ENCODE measurements around the gene PODXL2. TPM values are rescaled to one million over a fixed set of nuclear protein-coding genes. Genes with fewer than 3 reads are reported as not detected.

The PODXL2 gene
- total and polyA plus RNA-seq, 4 experiments from 2014 or later: 3.3 to 8.0 (median 5.5) TPM

GRCh38 chr3:127676456-127676855, 47.5 kb downstream of the PODXL2 start:
- Mint-ChIP-seq H3K36me3 (peaks cover 6 to 34% of the 10 kb centered on the region in 2 donors), H3K27ac (peak overlapping the region in 1 of 7 donors; percentile 53), H3K4me3 (peak overlapping the region in 1 of 8 donors; percentile 30), H3K4me1 (peaks cover 19 to 41% (median 30%) of the 10 kb centered on the region in 4 donors), H3K27me3 (no peaks in the 10 kb centered on the region), H3K9me3 (no peaks in the 10 kb centered on the region)
- DNase-seq: no peak
- Histone ChIP-seq H3K4me3 (ENCODE audit: low read length in 2 of 2) (no peak overlapping the region), H3K4me1 (ENCODE audit: insufficient read depth, low read length) (peaks cover 28% of the 10 kb centered on the region), H3K27me3 (ENCODE audit: insufficient read depth, low read length) (no peaks in the 10 kb centered on the region), H3K27ac (ENCODE audit: low read depth, low read length) (no peak overlapping the region), H3K9me3 (ENCODE audit: control insufficient read depth in 1 of 2, low read length in 2 of 2) (no peaks in the 10 kb centered on the region), H3K36me3 (ENCODE audit: insufficient read depth, low read length) (peaks cover 10% of the 10 kb centered on the region)
- CTCF ChIA-PET (ENCODE audit: partially characterized antibody): interaction anchor here (1.2 kb wide), 1 partner anchor 17 kb away, joined by 3 read pairs; no protein-coding TSS in a partner anchor
- intact Hi-C loops (cut with micrococcal nuclease): loop anchor here (10.0 kb wide), 2 partner anchors 972 to 1762 kb away; partner anchors contain the start of gene CHCHD6
- POLR2A ChIA-PET (ENCODE audit: partially characterized antibody): no interaction called here

GRCh38 chr3:127676921-127677351, 48.0 kb downstream of the PODXL2 start:
- H3K36me3 Mint-ChIP-seq: peaks cover 6 to 32% of the 10 kb centered on the region in 2 donors
- ChIA-PET CTCF (ENCODE audit: partially characterized antibody) (interaction anchor here (1.2 kb wide), 1 partner anchor 16 kb away, joined by 3 read pairs; no protein-coding TSS in a partner anchor), POLR2A (ENCODE audit: partially characterized antibody) (interaction anchor here (0.9 kb wide), 1 partner anchor 47 kb away, joined by 3 read pairs; no protein-coding TSS in a partner anchor)
- intact Hi-C loops (cut with micrococcal nuclease): loop anchor here (10.0 kb wide), 2 partner anchors 972 to 1762 kb away; partner anchors contain the start of gene CHCHD6
- H3K27me3 ChIP-seq (ENCODE audit: insufficient read depth, low read length): no peaks in the 10 kb centered on the region
- peaks cover 23% of the 10 kb centered on the region for H3K4me1 ChIP-seq (ENCODE audit: insufficient read depth, low read length)
- H3K27me3 Mint-ChIP-seq: no peaks in the 10 kb centered on the region
- H3K4me3 ChIP-seq (ENCODE audit: low read length in 2 of 2): no peak overlapping the region
- H3K9me3 Mint-ChIP-seq: no peaks in the 10 kb centered on the region
- no peak for DNase-seq
- no peak overlapping the region for H3K4me3 Mint-ChIP-seq
- H3K27ac Mint-ChIP-seq: no peak overlapping the region
- no peak overlapping the region for H3K27ac ChIP-seq (ENCODE audit: low read depth, low read length)
- no peaks in the 10 kb centered on the region for H3K9me3 ChIP-seq (ENCODE audit: control insufficient read depth in 1 of 2, low read length in 2 of 2)
- H3K36me3 ChIP-seq (ENCODE audit: insufficient read depth, low read length): peaks cover 10% of the 10 kb centered on the region
- peaks cover 19 to 39% (median 28%) of the 10 kb centered on the region in 4 donors for H3K4me1 Mint-ChIP-seq

- Histone ChIP-seq H3K36me3 (ENCODE audit: insufficient read depth, low read length) (peaks cover 10% of the 10 kb centered on the region), H3K27ac (ENCODE audit: low read depth, low read length) (no peak overlapping the region), H3K4me1 (ENCODE audit: insufficient read depth, low read length) (peaks cover 23% of the 10 kb centered on the region), H3K4me3 (ENCODE audit: low read length in 2 of 2) (no peak overlapping the region), H3K9me3 (ENCODE audit: control insufficient read depth in 1 of 2, low read length in 2 of 2) (no peaks in the 10 kb centered on the region), H3K27me3 (ENCODE audit: insufficient read depth, low read length) (no peaks in the 10 kb centered on the region)
- Mint-ChIP-seq H3K4me3 (no peak overlapping the region), H3K27ac (peak overlapping the region in 4 of 7 donors; percentile 8 to 79 (median 46)), H3K9me3 (no peaks in the 10 kb centered on the region), H3K36me3 (peaks cover 6 to 32% of the 10 kb centered on the region in 2 donors), H3K27me3 (no peaks in the 10 kb centered on the region), H3K4me1 (peaks cover 19 to 38% (median 28%) of the 10 kb centered on the region in 4 donors)
- ChIA-PET CTCF (ENCODE audit: partially characterized antibody) (interaction anchor here (1.2 kb wide), 1 partner anchor 15 kb away, joined by 3 read pairs; no protein-coding TSS in a partner anchor), POLR2A (ENCODE audit: partially characterized antibody) (interaction anchor here (0.9 kb wide), 1 partner anchor 48 kb away, joined by 3 read pairs; no protein-coding TSS in a partner anchor)
- DNase-seq: no peak
- intact Hi-C loops (cut with micrococcal nuclease): loop anchor here (10.0 kb wide), 2 partner anchors 973 to 1763 kb away; partner anchors contain the start of gene CHCHD6
These were observed 48.7 kb downstream of the PODXL2 start for GRCh38 chr3:127677541-127678314.

GRCh38 chr3:127678315-127678599, 49.3 kb downstream of the PODXL2 start:
- ChIA-PET CTCF (ENCODE audit: partially characterized antibody) (interaction anchor here (0.9 to 1.9 kb wide), 2 partner anchors 16 to 22 kb away, joined by 3 to 7 read pairs; no protein-coding TSS in a partner anchor), POLR2A (ENCODE audit: partially characterized antibody) (no interaction called here)
- Histone ChIP-seq H3K4me3 (ENCODE audit: low read length in 2 of 2) (no peak overlapping the region), H3K27me3 (ENCODE audit: insufficient read depth, low read length) (no peaks in the 10 kb centered on the region), H3K9me3 (ENCODE audit: control insufficient read depth in 1 of 2, low read length in 2 of 2) (no peaks in the 10 kb centered on the region), H3K4me1 (ENCODE audit: insufficient read depth, low read length) (peaks cover 23% of the 10 kb centered on the region), H3K27ac (ENCODE audit: low read depth, low read length) (no peak overlapping the region), H3K36me3 (ENCODE audit: insufficient read depth, low read length) (peaks cover 10% of the 10 kb centered on the region)
- intact Hi-C loops (cut with micrococcal nuclease): loop anchor here (10.0 kb wide), 2 partner anchors 973 to 1763 kb away; partner anchors contain the start of gene CHCHD6
- peaks cover 19 to 38% (median 28%) of the 10 kb centered on the region in 4 donors for H3K4me1 Mint-ChIP-seq
- H3K9me3 Mint-ChIP-seq: no peaks in the 10 kb centered on the region
- DNase-seq: no peak
- no peak overlapping the region for H3K4me3 Mint-ChIP-seq
- H3K27me3 Mint-ChIP-seq: no peaks in the 10 kb centered on the region
- H3K36me3 Mint-ChIP-seq: peaks cover 6 to 32% of the 10 kb centered on the region in 2 donors
- peak overlapping the region in 4 of 7 donors; percentile 8 to 66 (median 46) for H3K27ac Mint-ChIP-seq

GRCh38 chr3:127678611-127679533, 49.9 kb downstream of the PODXL2 start:
- peaks cover 18 to 38% (median 29%) of the 10 kb centered on the region in 4 donors for H3K4me1 Mint-ChIP-seq
- H3K9me3 Mint-ChIP-seq: no peaks in the 10 kb centered on the region
- peaks cover 6 to 30% of the 10 kb centered on the region in 2 donors for H3K36me3 Mint-ChIP-seq
- H3K4me3 Mint-ChIP-seq: no peak overlapping the region
- ChIA-PET CTCF (ENCODE audit: partially characterized antibody) (interaction anchor here (0.9 to 1.9 kb wide), 2 partner anchors 15 to 23 kb away, joined by 3 to 7 read pairs; no protein-coding TSS in a partner anchor), POLR2A (ENCODE audit: partially characterized antibody) (no interaction called here)
- Histone ChIP-seq H3K27ac (ENCODE audit: low read depth, low read length) (no peak overlapping the region), H3K4me3 (ENCODE audit: low read length in 2 of 2) (no peak overlapping the region), H3K27me3 (ENCODE audit: insufficient read depth, low read length) (no peaks in the 10 kb centered on the region), H3K4me1 (ENCODE audit: insufficient read depth, low read length) (peaks cover 21% of the 10 kb centered on the region), H3K36me3 (ENCODE audit: insufficient read depth, low read length) (peaks cover 10% of the 10 kb centered on the region), H3K9me3 (ENCODE audit: control insufficient read depth in 1 of 2, low read length in 2 of 2) (no peaks in the 10 kb centered on the region)
- no peak for DNase-seq
- intact Hi-C loops (cut with micrococcal nuclease): loop anchor here (10.0 kb wide), 2 partner anchors 974 to 1764 kb away; partner anchors contain the start of gene CHCHD6
- H3K27ac Mint-ChIP-seq: peak overlapping the region in 5 of 7 donors; percentile 46 to 77 (median 52)
- H3K27me3 Mint-ChIP-seq: no peaks in the 10 kb centered on the region

GRCh38 chr3:127679534-127680145, 50.7 kb downstream of the PODXL2 start:
- no peak overlapping the region for H3K27ac ChIP-seq (ENCODE audit: low read depth, low read length)
- Mint-ChIP-seq H3K9me3 (no peaks in the 10 kb centered on the region), H3K4me3 (peak overlapping the region in 1 of 8 donors; percentile 4), H3K4me1 (peaks cover 12 to 31% (median 23%) of the 10 kb centered on the region in 4 donors), H3K27ac (no peak overlapping the region), H3K27me3 (no peaks in the 10 kb centered on the region), H3K36me3 (peaks cover 6 to 30% of the 10 kb centered on the region in 2 donors)
- peaks cover 10% of the 10 kb centered on the region for H3K36me3 ChIP-seq (ENCODE audit: insufficient read depth, low read length)
- H3K4me3 ChIP-seq (ENCODE audit: low read length in 2 of 2): no peak overlapping the region
- intact Hi-C loops (cut with micrococcal nuclease): loop anchor here (10.0 kb wide), 2 partner anchors 975 to 1765 kb away; partner anchors contain the start of gene CHCHD6
- peaks cover 16% of the 10 kb centered on the region for H3K4me1 ChIP-seq (ENCODE audit: insufficient read depth, low read length)
- H3K27me3 ChIP-seq (ENCODE audit: insufficient read depth, low read length): no peaks in the 10 kb centered on the region
- ChIA-PET CTCF (ENCODE audit: partially characterized antibody) (interaction anchor here (0.7 to 1.9 kb wide), 2 partner anchors 14 to 104 kb away, joined by 3 to 7 read pairs; no protein-coding TSS in a partner anchor), POLR2A (ENCODE audit: partially characterized antibody) (no interaction called here)
- no peaks in the 10 kb centered on the region for H3K9me3 ChIP-seq (ENCODE audit: control insufficient read depth in 1 of 2, low read length in 2 of 2)
- no peak for DNase-seq
